HG03025 (cell line): ENCODE results near the gene JHY.

Source experiments
- ATAC-seq: cut with Tn5 transposase; IDR thresholded peaks from one replicate; pipeline ENCODE4 v1.9.1; 2021; ENCODE audit warnings: mild to moderate bottlenecking, moderate library complexity; ENCODE audit not compliant: unreplicated experiment, low FRiP score

Gene JHY

DNA sequence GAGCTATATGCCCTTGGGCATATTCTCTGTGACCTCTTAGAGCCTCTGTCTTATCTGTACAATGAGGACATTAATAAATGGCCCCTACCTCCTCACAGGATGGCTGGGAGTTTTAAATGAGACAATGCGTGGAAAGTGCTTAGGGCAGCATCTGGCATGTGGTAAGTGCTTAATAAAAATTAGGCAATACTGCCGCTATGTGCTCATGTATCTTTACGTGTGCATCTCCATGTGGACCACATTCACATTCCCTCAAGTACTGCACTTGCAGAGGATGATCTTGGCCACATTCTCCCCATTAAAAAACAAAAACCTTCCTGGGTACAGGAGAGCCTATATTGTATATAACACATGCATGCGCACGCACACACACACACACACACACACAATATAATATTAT lies 118.2 kb downstream of the JHY start:
- ATAC-seq: no peak

DNA sequence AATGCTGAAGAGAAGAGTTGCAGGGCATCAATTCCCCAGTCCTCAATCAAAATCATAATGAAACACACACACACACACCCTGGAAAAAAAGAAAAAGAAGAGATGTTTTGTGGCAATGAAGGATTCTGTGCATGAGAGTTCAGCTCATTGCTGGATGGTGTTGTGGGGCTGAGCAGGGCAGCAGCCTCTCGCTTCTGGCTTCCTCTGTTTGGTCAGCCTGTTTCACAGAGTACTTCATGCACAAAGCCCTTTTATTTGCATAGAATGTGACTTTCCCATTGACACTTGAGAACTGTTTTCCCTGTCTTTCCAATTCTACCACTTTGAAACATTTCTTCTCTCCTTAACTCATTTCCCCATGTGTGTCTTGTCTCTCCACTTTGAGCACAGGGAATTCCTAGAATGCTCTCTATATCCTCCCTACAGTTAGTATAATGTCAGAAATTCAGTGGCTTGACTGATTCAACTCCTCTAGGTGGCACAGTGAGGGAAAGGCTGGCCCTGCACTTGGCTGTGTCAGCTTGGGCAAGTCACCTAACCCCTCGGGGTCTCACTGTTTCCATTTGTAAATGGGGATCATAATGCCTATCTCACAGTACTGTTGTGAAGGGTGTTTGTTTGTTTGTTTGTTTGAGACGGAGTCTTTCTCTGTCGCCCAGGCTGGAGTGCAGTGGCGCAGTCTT lies 124.4 kb downstream of the JHY start:
- ATAC-seq: no peak
